Measurements from ENCODE around the gene GABRB3. TPM values are rescaled to one million over a fixed set of nuclear protein-coding genes. Genes with fewer than 3 reads are reported as not detected.

GABRB3 gene
- total RNA-seq, 1 donor from 2014 or later: 47.9 TPM

DNA sequence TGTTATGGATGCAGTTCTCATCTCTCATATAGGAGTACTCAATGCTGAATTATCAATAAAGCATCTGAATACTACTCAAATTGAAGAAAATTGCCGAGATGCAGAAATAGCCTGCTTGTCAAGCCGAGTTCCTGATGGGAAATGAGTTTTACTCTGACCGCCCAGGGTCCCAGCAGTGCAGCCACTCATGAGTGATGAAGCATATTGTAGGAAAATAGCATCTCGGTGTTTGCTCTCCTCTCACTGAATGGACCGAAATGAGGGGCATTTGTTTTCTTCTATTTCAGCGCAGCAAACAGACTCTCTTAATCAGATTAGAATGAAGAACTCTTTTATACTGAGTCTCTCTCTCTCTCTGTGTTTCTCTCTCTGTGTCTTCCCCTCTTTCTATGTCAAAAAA lies 190.0 kb downstream of the GABRB3 start:
- Histone ChIP-seq H4K20me1 (ENCODE audit: insufficient read depth, low read length) (no peaks in the 10 kb centered on the region), H2AFZ (ENCODE audit: low read depth, low read length) (no peak overlapping the region), H3K9ac (ENCODE audit: low read length) (no peak overlapping the region), H3K36me3 (ENCODE audit: insufficient read depth, low read length) (no peaks in the 10 kb centered on the region), H3K4me3 (ENCODE audit: insufficient read depth, low read depth, low read length) (no peak overlapping the region), H3K4me1 (ENCODE audit: insufficient read depth, low read length) (no peaks in the 10 kb centered on the region), H3K4me2 (ENCODE audit: low read length) (no peak overlapping the region), H3K27me3 (ENCODE audit: insufficient read depth, low read length) (no peaks in the 10 kb centered on the region), H3K27ac (ENCODE audit: low read depth, low read length) (no peak overlapping the region), H3K79me2 (ENCODE audit: insufficient read depth, low read length) (no peaks in the 10 kb centered on the region), H3K9me3 (ENCODE audit: insufficient read depth, low read depth, low read length) (peaks cover 3% of the 10 kb centered on the region)
- H3K4me1 Mint-ChIP-seq (ENCODE audit: low read depth, unreplicated experiment): peaks cover 12% of the 10 kb centered on the region
- no peak overlapping the region for H3K4me3 Mint-ChIP-seq (ENCODE audit: unreplicated experiment)
- H3K9me3 Mint-ChIP-seq (ENCODE audit: unreplicated experiment): no peaks in the 10 kb centered on the region
- TF ChIP-seq, protein P1, sequence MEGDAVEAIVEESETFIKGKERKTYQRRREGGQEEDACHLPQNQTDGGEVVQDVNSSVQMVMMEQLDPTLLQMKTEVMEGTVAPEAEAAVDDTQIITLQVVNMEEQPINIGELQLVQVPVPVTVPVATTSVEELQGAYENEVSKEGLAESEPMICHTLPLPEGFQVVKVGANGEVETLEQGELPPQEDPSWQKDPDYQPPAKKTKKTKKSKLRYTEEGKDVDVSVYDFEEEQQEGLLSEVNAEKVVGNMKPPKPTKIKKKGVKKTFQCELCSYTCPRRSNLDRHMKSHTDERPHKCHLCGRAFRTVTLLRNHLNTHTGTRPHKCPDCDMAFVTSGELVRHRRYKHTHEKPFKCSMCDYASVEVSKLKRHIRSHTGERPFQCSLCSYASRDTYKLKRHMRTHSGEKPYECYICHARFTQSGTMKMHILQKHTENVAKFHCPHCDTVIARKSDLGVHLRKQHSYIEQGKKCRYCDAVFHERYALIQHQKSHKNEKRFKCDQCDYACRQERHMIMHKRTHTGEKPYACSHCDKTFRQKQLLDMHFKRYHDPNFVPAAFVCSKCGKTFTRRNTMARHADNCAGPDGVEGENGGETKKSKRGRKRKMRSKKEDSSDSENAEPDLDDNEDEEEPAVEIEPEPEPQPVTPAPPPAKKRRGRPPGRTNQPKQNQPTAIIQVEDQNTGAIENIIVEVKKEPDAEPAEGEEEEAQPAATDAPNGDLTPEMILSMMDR (IDR thresholded peaks at IDR 0.05; ENCODE audit: insufficient read depth, low read depth, low read length): no peak
- no peak for TF ChIP-seq EZH2 (IDR thresholded peaks at IDR 0.05; ENCODE audit: insufficient read depth, low read length)
- no peaks in the 10 kb centered on the region for H3K27me3 Mint-ChIP-seq (ENCODE audit: low read depth, unreplicated experiment)
- no peak for FAIRE-seq
- peaks cover 18% of the 10 kb centered on the region for H3K36me3 Mint-ChIP-seq (ENCODE audit: low read depth, unreplicated experiment)
- H3K27ac Mint-ChIP-seq (ENCODE audit: unreplicated experiment): no peak overlapping the region
- DNase-seq (ENCODE audit: low read depth): no peak

DNA sequence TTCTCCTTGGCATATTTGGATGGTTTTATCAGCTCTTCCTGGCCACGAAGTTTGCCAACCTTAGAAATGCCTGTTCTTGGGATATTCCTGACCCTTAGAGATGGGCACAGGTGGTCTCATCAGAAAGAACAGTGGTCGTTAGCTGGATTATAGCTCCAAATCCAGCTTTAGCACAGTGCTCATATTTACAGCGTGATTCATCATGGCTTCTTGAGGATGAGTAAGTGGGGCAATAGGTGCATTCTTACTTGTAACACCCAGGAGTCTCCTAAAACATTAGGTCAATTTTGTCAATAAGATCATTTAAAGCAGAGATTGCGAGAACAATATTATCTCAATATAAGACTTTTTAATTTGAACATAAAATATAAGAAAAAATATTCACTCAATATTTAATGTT lies 191.9 kb downstream of the GABRB3 start:
- Mint-ChIP-seq H3K9me3 (ENCODE audit: unreplicated experiment) (no peaks in the 10 kb centered on the region), H3K4me1 (ENCODE audit: low read depth, unreplicated experiment) (peaks cover 12% of the 10 kb centered on the region), H3K4me3 (ENCODE audit: unreplicated experiment) (no peak overlapping the region), H3K36me3 (ENCODE audit: low read depth, unreplicated experiment) (peaks cover 29% of the 10 kb centered on the region), H3K27me3 (ENCODE audit: low read depth, unreplicated experiment) (no peaks in the 10 kb centered on the region), H3K27ac (ENCODE audit: unreplicated experiment) (no peak overlapping the region)
- Histone ChIP-seq H4K20me1 (ENCODE audit: insufficient read depth, low read length) (no peaks in the 10 kb centered on the region), H3K9ac (ENCODE audit: low read length) (no peak overlapping the region), H3K4me3 (ENCODE audit: insufficient read depth, low read depth, low read length) (no peak overlapping the region), H3K36me3 (ENCODE audit: insufficient read depth, low read length) (no peaks in the 10 kb centered on the region), H3K79me2 (ENCODE audit: insufficient read depth, low read length) (no peaks in the 10 kb centered on the region), H3K4me2 (ENCODE audit: low read length) (no peak overlapping the region), H3K4me1 (ENCODE audit: insufficient read depth, low read length) (no peaks in the 10 kb centered on the region), H3K27me3 (ENCODE audit: insufficient read depth, low read length) (no peaks in the 10 kb centered on the region), H3K27ac (ENCODE audit: low read depth, low read length) (no peak overlapping the region), H2AFZ (ENCODE audit: low read depth, low read length) (no peak overlapping the region), H3K9me3 (ENCODE audit: insufficient read depth, low read depth, low read length) (peaks cover 3% of the 10 kb centered on the region)
- TF ChIP-seq, protein P1 (IDR thresholded peaks at IDR 0.05; ENCODE audit: insufficient read depth, low read depth, low read length): no peak
- no peak for TF ChIP-seq EZH2 (IDR thresholded peaks at IDR 0.05; ENCODE audit: insufficient read depth, low read length)
- DNase-seq (ENCODE audit: low read depth) (no peak), FAIRE-seq (no peak)

DNA sequence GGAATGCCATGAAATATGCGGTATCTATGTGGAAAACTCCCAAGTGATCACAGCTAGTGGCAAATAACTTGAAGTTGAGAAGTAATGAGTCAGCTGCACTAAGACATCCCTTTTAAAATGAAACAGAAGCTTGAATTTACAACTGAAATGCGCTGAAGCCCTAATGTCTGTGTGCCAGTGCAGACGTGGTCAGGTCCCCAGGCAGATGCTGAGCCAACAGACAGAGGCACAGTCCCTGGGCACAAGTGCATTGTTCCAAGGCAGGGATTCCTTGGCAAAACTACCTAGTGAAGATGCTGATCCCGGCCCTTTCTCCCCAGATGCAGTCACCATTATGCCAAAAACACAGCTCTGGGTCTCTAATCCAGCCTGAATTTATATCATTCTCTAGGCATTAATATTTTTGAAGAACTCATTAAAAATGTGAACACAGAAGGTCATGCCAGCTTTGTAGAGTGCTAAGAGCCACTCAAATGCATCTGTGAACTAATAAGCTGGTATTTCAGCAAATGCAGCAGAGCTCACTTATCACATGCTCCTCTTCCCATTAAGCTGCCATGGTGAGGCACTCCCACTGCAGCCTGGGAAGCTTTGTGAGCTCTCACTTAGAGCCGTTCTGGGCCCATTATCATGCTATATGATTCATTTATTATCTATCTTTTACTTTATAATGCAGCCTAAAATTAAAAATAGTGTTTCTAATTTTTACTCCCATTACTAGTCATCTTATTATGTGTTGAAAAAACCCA lies 200.1 kb downstream of the GABRB3 start:
- Mint-ChIP-seq H3K27me3 (ENCODE audit: low read depth, unreplicated experiment) (no peaks in the 10 kb centered on the region), H3K4me1 (ENCODE audit: low read depth, unreplicated experiment) (peaks cover 14% of the 10 kb centered on the region), H3K4me3 (ENCODE audit: unreplicated experiment) (no peak overlapping the region), H3K36me3 (ENCODE audit: low read depth, unreplicated experiment) (peaks cover 13% of the 10 kb centered on the region), H3K27ac (ENCODE audit: unreplicated experiment) (peak overlapping the region; percentile 79), H3K9me3 (ENCODE audit: unreplicated experiment) (no peaks in the 10 kb centered on the region)
- H3K4me1 ChIP-seq (ENCODE audit: insufficient read depth, low read length): no peaks in the 10 kb centered on the region
- H3K27ac ChIP-seq (ENCODE audit: low read depth, low read length): no peak overlapping the region
- no peaks in the 10 kb centered on the region for H3K79me2 ChIP-seq (ENCODE audit: insufficient read depth, low read length)
- H4K20me1 ChIP-seq (ENCODE audit: insufficient read depth, low read length): no peaks in the 10 kb centered on the region
- no peaks in the 10 kb centered on the region for H3K27me3 ChIP-seq (ENCODE audit: insufficient read depth, low read length)
- H3K4me3 ChIP-seq (ENCODE audit: insufficient read depth, low read depth, low read length): no peak overlapping the region
- no peaks in the 10 kb centered on the region for H3K36me3 ChIP-seq (ENCODE audit: insufficient read depth, low read length)
- no peak for TF ChIP-seq EZH2 (IDR thresholded peaks at IDR 0.05; ENCODE audit: insufficient read depth, low read length)
- TF ChIP-seq, protein P1 (IDR thresholded peaks at IDR 0.05; ENCODE audit: insufficient read depth, low read depth, low read length): no peak
- no peak overlapping the region for H2AFZ ChIP-seq (ENCODE audit: low read depth, low read length)
- H3K9me3 ChIP-seq (ENCODE audit: insufficient read depth, low read depth, low read length): no peaks in the 10 kb centered on the region
- DNase-seq (ENCODE audit: low read depth) (no peak), FAIRE-seq (no peak)
- no peak overlapping the region for H3K4me2 ChIP-seq (ENCODE audit: low read length)
- no peak overlapping the region for H3K9ac ChIP-seq (ENCODE audit: low read length)

All from astrocyte (in vitro differentiated cells and primary cell).